Esophagus squamous epithelium (tissue), 4 donors: ENCODE measurements around the gene DNAJA3.

Experiments
- POLR2A ChIP-seq, 4 donors: fragments of 450-650 bp; IDR thresholded peaks; one replicate each; pipeline ENCODE4 v1.6.1; 2017; ENCODE audit warnings: antibody characterized with exemption in 4 of 4, mild to moderate bottlenecking in 4 of 4, moderate library complexity in 3 of 4
- TF ChIP-seq, protein P1 (sequence below), 6 experiments: fragments of 450-650 bp in 4 of 6; fragments of 200-600 bp in 2 of 6; sonication (generic) in 2 of 6; IDR thresholded peaks; one replicate each; pipeline ENCODE4 v1.5.1; 2016 to 2019; ENCODE audit warnings: antibody characterized with exemption in 6 of 6, mild to moderate bottlenecking in 4 of 6, moderate library complexity in 4 of 6

DNA sequence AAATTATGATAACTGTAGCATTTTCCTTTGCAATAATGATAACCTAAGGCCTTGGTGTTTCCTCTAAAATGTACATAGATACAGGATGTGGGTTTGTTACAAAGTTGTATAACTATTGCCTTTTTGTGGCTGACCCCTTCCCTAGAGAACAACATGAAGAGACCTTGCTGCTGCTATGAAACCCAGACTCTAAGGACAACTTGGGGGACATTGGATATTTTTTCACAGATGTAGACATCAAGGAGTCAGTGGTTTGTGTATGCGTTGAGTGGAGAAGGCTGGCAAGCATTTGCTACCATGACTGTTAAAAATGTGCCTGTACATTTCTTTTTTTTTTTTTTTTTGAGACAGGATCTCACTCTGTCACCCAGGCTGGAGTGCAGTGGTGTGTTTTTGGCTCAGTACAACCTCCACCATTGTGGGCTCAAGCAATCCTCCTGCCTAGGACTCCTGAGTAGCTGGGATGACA lies 62.9 kb downstream of the DNAJA3 start:
- TF ChIP-seq, protein P1, sequence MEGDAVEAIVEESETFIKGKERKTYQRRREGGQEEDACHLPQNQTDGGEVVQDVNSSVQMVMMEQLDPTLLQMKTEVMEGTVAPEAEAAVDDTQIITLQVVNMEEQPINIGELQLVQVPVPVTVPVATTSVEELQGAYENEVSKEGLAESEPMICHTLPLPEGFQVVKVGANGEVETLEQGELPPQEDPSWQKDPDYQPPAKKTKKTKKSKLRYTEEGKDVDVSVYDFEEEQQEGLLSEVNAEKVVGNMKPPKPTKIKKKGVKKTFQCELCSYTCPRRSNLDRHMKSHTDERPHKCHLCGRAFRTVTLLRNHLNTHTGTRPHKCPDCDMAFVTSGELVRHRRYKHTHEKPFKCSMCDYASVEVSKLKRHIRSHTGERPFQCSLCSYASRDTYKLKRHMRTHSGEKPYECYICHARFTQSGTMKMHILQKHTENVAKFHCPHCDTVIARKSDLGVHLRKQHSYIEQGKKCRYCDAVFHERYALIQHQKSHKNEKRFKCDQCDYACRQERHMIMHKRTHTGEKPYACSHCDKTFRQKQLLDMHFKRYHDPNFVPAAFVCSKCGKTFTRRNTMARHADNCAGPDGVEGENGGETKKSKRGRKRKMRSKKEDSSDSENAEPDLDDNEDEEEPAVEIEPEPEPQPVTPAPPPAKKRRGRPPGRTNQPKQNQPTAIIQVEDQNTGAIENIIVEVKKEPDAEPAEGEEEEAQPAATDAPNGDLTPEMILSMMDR (IDR thresholded peaks at IDR 0.05): no peak
- no peak for TF ChIP-seq POLR2A (IDR thresholded peaks at IDR 0.05)
